Endothelial cell of umbilical vein (primary cell): Measurements from ENCODE around the gene FAM120A.

Source experiments
- CTCF ChIP-seq, 2 donors: IDR thresholded peaks; 1 replicate in 1 of 2; 2 replicates in 1 of 2; pipeline ENCODE4 v1.5.1; 2011; ENCODE audit warnings: low read length in 2 of 2, mild to moderate bottlenecking in 2 of 2, moderate library complexity in 2 of 2, control low read depth in 1 of 2, inconsistent platforms in 1 of 2, low read depth in 1 of 2; ENCODE audit not compliant: insufficient read depth in 1 of 2; ENCODE audit errors: extremely low read depth in 1 of 2
- POLR2A ChIP-seq: IDR thresholded peaks from 2 replicates; pipeline ENCODE4 v1.6.1; 2012; ENCODE audit warnings: low read depth, mild to moderate bottlenecking, control low read depth, low read length

GRCh38 chr9:93461414-93461743 lies 9.9 kb downstream of the FAM120A start:
- no peak for TF ChIP-seq POLR2A
- TF ChIP-seq CTCF (IDR thresholded peaks at IDR 0.05; ENCODE audit: extremely low read depth in 1 of 2, insufficient read depth in 1 of 2, low read depth in 1 of 2, low read length in 2 of 2): no peak
